Cerebellar cortex (tissue), 1 donor: ENCODE measurements around the gene HTR5A.

Experiments used
- DNase-seq: peaks from one replicate; pipeline ENCODE4 v3.0.0-alpha.2; 2015; ENCODE audit warnings: low spot score

Gene HTR5A

GRCh38 chr7:155090684-155091083 lies 20.6 kb downstream of the HTR5A start:
- no peak for DNase-seq

DNA sequence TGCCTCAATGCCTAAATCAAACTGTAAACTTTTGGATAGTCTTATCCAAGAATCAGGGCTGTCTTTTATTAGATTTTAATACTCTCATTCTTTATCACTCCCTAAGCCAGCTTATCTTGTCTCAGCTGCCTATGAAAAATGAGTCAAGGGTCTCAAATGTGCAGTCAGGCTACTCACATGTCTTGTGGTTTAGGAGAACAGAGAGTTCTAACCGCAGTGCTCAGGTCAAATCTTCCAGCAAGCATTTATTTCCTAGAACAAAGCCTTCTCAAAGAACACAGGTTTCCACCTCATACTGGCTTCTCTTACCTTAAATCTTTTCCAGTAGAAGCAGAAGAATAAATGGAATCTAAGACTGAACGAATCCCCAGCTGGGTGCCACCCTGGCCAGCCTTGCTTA lies 23.5 kb downstream of the HTR5A start:
- no peak for DNase-seq

DNA sequence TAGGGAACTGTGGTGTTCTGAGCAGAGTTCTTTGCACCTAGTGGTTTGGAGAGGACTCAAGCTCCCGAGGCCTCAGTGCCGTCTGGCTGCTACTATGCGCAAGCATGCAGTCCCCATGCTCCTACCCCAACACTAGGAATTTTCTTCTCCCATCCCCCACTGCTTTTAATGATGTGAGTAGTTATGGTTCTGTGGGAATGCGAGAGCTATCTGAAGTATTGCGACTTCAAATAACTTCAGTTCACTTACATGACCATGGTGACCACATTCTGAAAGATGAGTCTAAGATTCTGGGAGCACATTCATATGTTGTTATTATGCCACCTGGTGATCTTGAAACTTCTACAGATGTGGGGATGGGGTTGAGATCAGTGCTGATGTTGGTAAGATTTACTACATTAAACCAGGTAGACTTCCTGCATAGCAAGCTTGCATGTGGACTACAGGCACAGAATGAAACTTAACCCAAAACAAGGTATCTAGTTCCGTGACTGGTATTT lies 24.6 kb downstream of the HTR5A start:
- no peak for DNase-seq

DNA sequence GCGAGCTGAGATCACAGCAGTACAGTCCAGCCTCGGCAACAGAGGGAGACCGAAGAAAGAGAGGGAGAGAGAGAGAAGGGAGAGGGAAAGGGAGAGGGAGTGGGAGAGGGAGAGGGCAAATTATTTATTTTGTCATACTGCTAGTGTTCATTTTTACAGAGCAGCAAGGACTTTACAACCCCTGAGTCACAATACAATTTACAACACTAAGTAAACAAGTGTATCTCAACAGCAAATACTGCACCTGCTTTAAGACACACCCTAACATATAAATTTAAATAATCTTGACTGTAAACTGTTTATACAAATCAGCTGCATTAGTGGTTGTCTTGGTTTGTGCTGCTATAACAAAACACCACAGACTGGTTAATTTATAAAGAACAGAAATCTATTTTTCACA lies 27.2 kb downstream of the HTR5A start:
- no peak for DNase-seq

GRCh38 chr7:155103839-155104238 lies 33.7 kb downstream of the HTR5A start:
- no peak for DNase-seq

- no peak for DNase-seq
Measured at GRCh38 chr7:155104913-155105312, 34.8 kb downstream of the HTR5A start.

DNA sequence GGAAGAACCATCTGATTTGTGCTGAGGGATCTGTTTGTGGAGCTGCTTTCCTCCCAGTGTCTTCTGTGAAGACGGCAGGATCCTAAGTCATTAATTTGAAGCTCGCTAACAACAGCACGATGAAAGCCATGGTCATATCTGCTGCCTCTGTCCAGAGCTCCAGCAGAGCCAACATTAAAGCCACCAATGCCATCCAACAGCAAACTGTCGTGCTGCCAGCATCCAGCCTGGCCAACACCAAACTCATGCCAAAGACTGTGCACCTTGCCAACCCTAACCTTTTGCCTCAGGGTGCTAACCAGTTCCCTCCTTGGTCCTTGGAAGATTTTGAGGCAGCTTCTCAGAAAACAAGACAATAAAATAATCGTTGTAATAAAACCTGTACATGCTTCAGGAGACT lies 36.2 kb downstream of the HTR5A start:
- peak; percentile 67 for DNase-seq

- peak; percentile 28 for DNase-seq
Measured at GRCh38 chr7:155107126-155107525, 37.0 kb downstream of the HTR5A start.

DNA sequence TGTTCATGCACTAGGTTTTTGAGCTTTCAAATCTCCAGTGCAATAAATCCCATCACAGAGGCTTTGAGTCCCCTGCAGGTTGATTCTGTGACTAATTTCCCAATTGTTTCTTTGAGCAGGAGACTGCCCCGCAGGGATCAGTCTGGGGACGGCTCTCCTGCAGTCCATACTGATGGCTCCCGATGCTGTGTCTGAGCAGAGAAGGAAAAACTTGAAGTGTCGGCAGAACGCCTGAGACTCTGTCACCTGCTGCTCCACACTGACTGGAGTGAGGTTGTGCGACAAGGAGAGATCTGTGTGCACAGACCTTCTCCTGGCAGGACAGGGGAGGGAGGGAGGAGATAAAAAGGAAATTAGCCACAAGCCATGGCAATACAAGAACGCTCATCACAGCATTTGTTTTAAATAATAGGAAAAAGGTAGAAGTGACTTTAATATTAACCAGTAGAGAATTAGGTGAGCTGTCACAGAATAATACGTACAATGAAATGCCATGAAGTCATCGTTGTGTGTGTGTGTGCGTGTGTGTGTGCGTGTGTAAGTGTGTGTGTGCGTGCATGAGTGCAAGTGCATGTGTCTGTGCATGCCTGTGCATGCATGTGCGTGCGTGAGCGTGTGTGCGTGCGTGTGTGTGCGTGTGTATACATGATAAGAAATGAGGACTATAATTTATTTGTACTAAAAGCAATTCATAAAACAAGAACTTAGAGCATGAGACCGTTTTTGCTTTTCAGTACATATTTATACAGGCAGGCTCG lies 38.2 kb downstream of the HTR5A start:
- peak; percentile 68 for DNase-seq

GRCh38 chr7:155109121-155109520 lies 39.0 kb downstream of the HTR5A start:
- peak; percentile 52 for DNase-seq

- no peak for DNase-seq
Measured at GRCh38 chr7:155115288-155115687, 45.2 kb downstream of the HTR5A start.

GRCh38 chr7:155119801-155120382 lies 49.8 kb downstream of the HTR5A start:
- no peak for DNase-seq

DNA sequence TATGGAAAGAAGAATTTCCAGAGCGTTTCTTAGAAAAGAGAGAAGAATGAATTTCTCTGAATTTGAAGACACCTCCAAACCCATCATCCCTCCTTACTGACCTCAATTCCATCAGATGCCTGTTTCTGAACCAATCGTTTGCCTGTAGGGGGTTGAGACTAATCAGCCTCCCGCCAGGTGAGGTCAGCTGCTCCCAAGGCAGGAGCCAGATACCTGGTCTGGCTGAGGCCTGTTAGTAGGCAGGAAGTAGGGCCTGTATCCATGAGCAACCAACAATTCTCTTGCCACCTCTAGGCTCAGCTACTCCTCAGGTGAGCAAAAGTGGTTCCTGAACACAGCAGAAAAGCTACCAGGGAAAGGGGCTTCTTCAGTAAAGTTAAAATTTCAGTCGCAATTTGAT lies 50.3 kb downstream of the HTR5A start:
- no peak for DNase-seq

DNA sequence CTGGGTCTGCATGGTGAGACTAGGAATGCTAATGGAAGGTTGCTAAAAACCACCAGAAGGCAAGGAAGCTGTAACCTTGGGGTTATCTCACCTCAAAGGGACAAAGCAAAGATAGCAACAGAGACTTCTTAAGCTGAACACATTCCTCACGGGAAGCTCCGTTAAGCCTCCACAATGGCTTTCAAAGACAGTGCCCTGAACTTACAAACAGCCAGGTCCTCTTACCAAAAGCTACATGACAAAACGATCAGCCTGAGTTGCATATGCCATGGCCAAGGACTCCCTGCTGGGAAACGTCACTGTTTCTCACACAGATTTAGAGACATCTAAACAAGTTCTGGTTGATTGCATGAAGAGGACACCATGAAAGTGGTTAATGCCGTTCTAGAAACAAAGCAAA lies 52.7 kb downstream of the HTR5A start:
- DNase-seq: peak; percentile 14

DNA sequence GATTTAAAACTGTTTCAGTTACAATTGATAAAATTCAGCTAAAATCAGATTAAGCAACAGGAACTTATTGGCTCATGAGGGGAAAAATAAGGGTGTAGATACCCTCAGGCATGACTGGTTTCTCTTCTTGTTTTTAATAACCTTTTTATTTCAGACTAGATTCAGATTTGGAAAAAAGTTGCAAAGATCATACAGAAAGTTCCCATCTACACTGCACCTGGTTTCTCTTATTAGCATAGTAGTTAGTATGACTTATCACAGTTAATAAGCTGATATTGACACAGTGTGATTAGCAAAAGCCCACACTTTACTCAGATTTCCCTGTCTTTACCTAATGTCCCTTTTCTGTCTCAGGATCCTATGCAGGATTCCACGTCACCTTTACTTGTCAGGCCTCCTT lies 53.3 kb downstream of the HTR5A start:
- DNase-seq: no peak

DNA sequence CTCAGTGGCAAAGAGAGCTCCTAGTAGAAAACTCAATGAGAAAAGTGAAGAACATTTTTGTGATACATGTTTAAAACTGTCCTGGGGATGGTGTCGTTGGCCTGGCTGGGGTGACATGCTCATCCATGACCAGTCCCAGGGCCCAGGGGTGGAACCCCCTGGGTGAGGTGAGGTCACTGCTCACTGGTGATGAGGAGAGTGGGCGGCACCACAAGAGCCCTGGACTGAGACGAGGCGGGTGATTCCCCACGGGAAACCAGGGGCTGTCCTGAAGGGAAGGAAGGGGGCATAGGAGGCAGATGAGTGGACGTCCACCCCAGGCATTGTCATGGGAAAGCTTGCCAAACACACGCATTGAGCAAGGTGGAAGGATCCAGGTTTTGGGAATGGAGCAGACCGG lies 54.6 kb downstream of the HTR5A start:
- no peak for DNase-seq

DNA sequence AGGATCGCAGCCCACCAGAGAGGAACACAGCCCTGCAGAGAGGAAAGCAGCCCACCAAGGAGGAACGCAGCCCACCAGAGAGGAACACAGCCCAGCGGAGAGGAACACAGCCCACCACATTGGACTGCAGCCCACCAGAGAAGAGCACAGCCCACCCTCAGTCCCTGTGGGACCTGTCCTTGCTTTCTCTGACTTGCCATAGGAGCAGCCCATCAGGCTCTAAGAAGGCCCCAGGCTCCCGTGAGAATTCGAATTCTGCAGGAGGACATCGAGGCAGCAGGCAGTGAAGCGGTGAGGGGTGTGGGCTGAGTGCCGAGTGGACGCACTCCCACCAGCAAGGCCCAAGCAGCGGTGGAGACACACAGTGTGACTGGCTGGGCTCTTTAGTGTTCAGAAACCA lies 59.1 kb downstream of the HTR5A start:
- no peak for DNase-seq

GRCh38 chr7:155129789-155130188 lies 59.7 kb downstream of the HTR5A start:
- DNase-seq: no peak

GRCh38 chr7:155130493-155130892 lies 60.4 kb downstream of the HTR5A start:
- DNase-seq: no peak

DNA sequence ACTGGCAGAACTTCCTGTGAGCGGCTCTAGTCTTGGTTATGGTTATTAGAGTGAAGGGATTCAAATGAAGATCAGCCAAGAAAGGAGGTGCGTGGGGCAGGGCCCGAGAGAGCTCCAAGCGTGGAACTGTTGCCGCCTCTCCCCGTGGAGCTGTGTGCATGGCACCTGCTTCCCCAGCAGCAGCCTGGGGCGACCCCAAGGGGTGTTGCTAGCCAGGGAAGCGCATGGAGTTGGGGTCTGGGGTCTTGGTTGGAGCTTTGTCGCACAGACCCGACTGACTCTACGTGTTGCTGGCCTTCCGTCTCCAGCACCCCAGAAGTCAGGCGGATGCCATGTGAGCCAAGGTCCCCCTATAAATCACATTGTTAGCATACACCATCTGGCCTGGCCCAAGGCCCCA lies 61.0 kb downstream of the HTR5A start:
- DNase-seq: no peak

DNA sequence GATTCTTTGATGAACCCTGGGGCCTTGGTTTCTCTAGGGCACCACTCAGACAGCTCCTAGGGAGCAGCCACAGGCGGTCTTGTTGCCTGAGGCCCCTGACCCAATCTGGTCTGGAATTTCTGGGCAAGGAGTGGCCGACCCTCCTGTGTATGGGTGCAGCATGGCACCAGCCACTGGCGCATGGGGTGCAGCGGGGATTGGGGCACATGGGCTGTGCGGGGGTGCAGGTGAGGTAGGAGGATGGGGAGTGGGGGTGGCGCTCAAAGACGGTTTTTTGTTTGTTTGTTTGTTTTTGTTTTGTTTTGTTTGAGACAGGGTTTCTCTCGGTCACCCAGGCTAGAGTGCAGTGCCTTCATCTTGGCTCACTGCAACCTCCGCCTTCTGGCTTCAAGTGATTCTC lies 62.3 kb downstream of the HTR5A start:
- DNase-seq: no peak

- DNase-seq: no peak
Measured at GRCh38 chr7:155136619-155137243, 66.6 kb downstream of the HTR5A start.
